GM10248 (cell line): ENCODE measurements around the gene KRT40.
"Not testable (repeated sequence)": the region's sequence is repeated elsewhere in the genome, so short reads cannot be mapped to it uniquely, and the experiment has no call there.

Experiments used
- CTCF ChIA-PET: fragments of 300-600 bp; sonication (Branson Sonifier 250); formaldehyde crosslinking; extraction: SDS; loops from one replicate; lab custom pipeline; 2021; ENCODE audit warnings: antibody characterized with exemption; lab: Yijun Ruan, JAX
- POLR2A ChIA-PET: fragments of 350-650 bp; sonication (Branson Sonifier 250); formaldehyde crosslinking; extraction: SDS; loops from one replicate; lab custom pipeline; 2020; ENCODE audit warnings: antibody characterized with exemption; lab: Yijun Ruan, JAX
- DNase-seq: peaks from one replicate; pipeline ENCODE4 v3.0.0; 2012; ENCODE audit errors: extremely low spot score
- CTCF ChIP-seq: IDR thresholded peaks from 2 replicates; pipeline ENCODE4 v1.5.1; 2012; ENCODE audit warnings: mild to moderate bottlenecking, low read depth; ENCODE audit errors: extremely low read depth, missing control alignments, control extremely low read depth

The KRT40 gene

GRCh38 chr17:41003926-41004325 lies 19.8 kb upstream of the KRT40 start:
- CTCF ChIA-PET, result no interaction called here

GRCh38 chr17:41002814-41003213 lies 18.7 kb upstream of the KRT40 start:
- ChIA-PET CTCF (no interaction called here), POLR2A (no interaction called here)
- no peak for TF ChIP-seq CTCF
- no peak for DNase-seq

More at GRCh38 chr17:41003926-41004325, 19.8 kb upstream of the KRT40 start:
- DNase-seq, result no peak
- no peak for TF ChIP-seq CTCF
- POLR2A ChIA-PET, result no interaction called here

GRCh38 chr17:41001795-41002194 lies 17.7 kb upstream of the KRT40 start:
- CTCF ChIA-PET, result interaction anchor here (1.1 kb wide), 1 partner anchor 16 kb away, joined by 3 read pairs; no protein-coding TSS in a partner anchor
- POLR2A ChIA-PET, result no interaction called here
- no peak for TF ChIP-seq CTCF
- no peak for DNase-seq

- DNase-seq, POLR2A ChIA-PET, CTCF ChIA-PET: not testable (repeated sequence)
These were observed 15.4 kb upstream of the KRT40 start, which contains the start of gene KRTAP3-2 for GRCh38 chr17:40999563-40999962. Gene KRTAP3-2, minus strand, starts transcription at chr17:40999906. Its CDS starts 53 bp downstream, at chr17:40999853.

- no peak for DNase-seq
- POLR2A ChIA-PET, result no interaction called here
- no peak for TF ChIP-seq CTCF
- CTCF ChIA-PET, result interaction anchor here (1.1 to 1.3 kb wide), 2 partner anchors 9 to 10 kb away, joined by 3 read pairs; no protein-coding TSS in a partner anchor
These were observed 13.2 kb upstream of the KRT40 start for GRCh38 chr17:40997361-40997760.

GRCh38 chr17:40996829-40997228 lies 12.7 kb upstream of the KRT40 start:
- ChIA-PET POLR2A (no interaction called here), CTCF (interaction anchor here (1.1 kb wide), 1 partner anchor 10 kb away, joined by 3 read pairs; no protein-coding TSS in a partner anchor)
- DNase-seq, result no peak
- TF ChIP-seq CTCF, result no peak

- DNase-seq, result no peak
- no peak for TF ChIP-seq CTCF
- ChIA-PET POLR2A (no interaction called here), CTCF (interaction anchor here (1.2 kb wide), 1 partner anchor 11 kb away, joined by 4 read pairs; no protein-coding TSS in a partner anchor)
These were observed 11.0 kb upstream of the KRT40 start for GRCh38 chr17:40995116-40995515.
